Osteocyte (in vitro differentiated cells): ENCODE measurements around the gene FUT8. TPM values are rescaled to one million over a fixed set of nuclear protein-coding genes. Genes with fewer than 3 reads are reported as not detected.
"Not testable (repeated sequence)": the region's sequence is repeated elsewhere in the genome, so short reads cannot be mapped to it uniquely, and the experiment has no call there.

ENCODE experiments used
- DNase-seq: peaks from one replicate; pipeline ENCODE4 v3.0.0; 2021; ENCODE audit warnings: mixed read lengths; ENCODE audit not compliant: unreplicated experiment; ENCODE audit errors: extremely low spot score
- H3K27ac Mint-ChIP-seq: one replicate; pipeline ENCODE4 v1.8.0; 2021; ENCODE audit warnings: mild to moderate bottlenecking, mixed read lengths; ENCODE audit not compliant: unreplicated experiment
- H3K27me3 Mint-ChIP-seq: one replicate; pipeline ENCODE4 v1.8.0; 2021; ENCODE audit warnings: mixed read lengths; ENCODE audit not compliant: unreplicated experiment
- H3K36me3 Mint-ChIP-seq: one replicate; pipeline ENCODE4 v1.8.0; 2021; ENCODE audit warnings: mixed read lengths; ENCODE audit not compliant: unreplicated experiment
- H3K4me1 Mint-ChIP-seq: one replicate; pipeline ENCODE4 v1.8.0; 2021; ENCODE audit warnings: mixed read lengths; ENCODE audit not compliant: unreplicated experiment
- H3K4me3 Mint-ChIP-seq: one replicate; pipeline ENCODE4 v1.8.0; 2021; ENCODE audit warnings: mild to moderate bottlenecking, moderate library complexity, mixed read lengths; ENCODE audit not compliant: unreplicated experiment
- H3K9me3 Mint-ChIP-seq: one replicate; pipeline ENCODE4 v1.8.0; 2021; ENCODE audit warnings: mixed read lengths; ENCODE audit not compliant: unreplicated experiment
- CTCF ChIP-seq: fragments of 200-600 bp; sonication (generic); IDR thresholded peaks from 2 replicates; pipeline ENCODE4 v1.5.0; 2021; ENCODE audit warnings: antibody characterized with exemption, mild to moderate bottlenecking, moderate library complexity
- total RNA-seq: library from RNA; stranded (reverse); gene quantifications from 2 replicates; pipeline ENCODE4 v1.2.1, GENCODE V29; 2021

FUT8 gene
- total RNA-seq, 1 donor from 2014 or later: 35.5 TPM

GRCh38 chr14:65424531-65424930 lies 12.0 kb downstream of the FUT8 start:
- Mint-ChIP-seq H3K4me1 (peaks cover 2% of the 10 kb centered on the region), H3K9me3 (no peaks in the 10 kb centered on the region), H3K27me3 (no peaks in the 10 kb centered on the region), H3K36me3 (no peaks in the 10 kb centered on the region), H3K27ac (no peak overlapping the region), H3K4me3 (no peak overlapping the region)
- DNase-seq: no peak
- TF ChIP-seq CTCF: no peak

GRCh38 chr14:65425885-65426284 lies 13.4 kb downstream of the FUT8 start:
- no peaks in the 10 kb centered on the region for H3K27me3 Mint-ChIP-seq

GRCh38 chr14:65426902-65427301 lies 14.4 kb downstream of the FUT8 start:
- H3K4me1 Mint-ChIP-seq: peaks cover 16% of the 10 kb centered on the region
- H3K27me3 Mint-ChIP-seq, H3K4me3 Mint-ChIP-seq, DNase-seq, H3K36me3 Mint-ChIP-seq, H3K27ac Mint-ChIP-seq, H3K9me3 Mint-ChIP-seq: not testable (repeated sequence)

More at GRCh38 chr14:65425885-65426284, 13.4 kb downstream of the FUT8 start:
- Mint-ChIP-seq H3K9me3 (no peaks in the 10 kb centered on the region), H3K4me3 (no peak overlapping the region), H3K36me3 (no peaks in the 10 kb centered on the region), H3K27ac (no peak overlapping the region), H3K4me1 (peaks cover 13% of the 10 kb centered on the region)
- no peak for DNase-seq
- no peak for TF ChIP-seq CTCF

- no peak for DNase-seq
- Mint-ChIP-seq H3K4me3 (no peak overlapping the region), H3K36me3 (no peaks in the 10 kb centered on the region), H3K27me3 (no peaks in the 10 kb centered on the region), H3K9me3 (no peaks in the 10 kb centered on the region), H3K27ac (no peak overlapping the region), H3K4me1 (peaks cover 27% of the 10 kb centered on the region)
- no peak for TF ChIP-seq CTCF
These were observed 16.2 kb downstream of the FUT8 start for GRCh38 chr14:65428691-65429090.

- Mint-ChIP-seq H3K4me3 (no peak overlapping the region), H3K9me3 (no peaks in the 10 kb centered on the region), H3K27me3 (no peaks in the 10 kb centered on the region), H3K4me1 (peaks cover 34% of the 10 kb centered on the region), H3K27ac (no peak overlapping the region), H3K36me3 (no peaks in the 10 kb centered on the region)
- no peak for DNase-seq
- TF ChIP-seq CTCF: no peak
These were observed 17.2 kb downstream of the FUT8 start for GRCh38 chr14:65429757-65430156.

GRCh38 chr14:65431245-65431644 lies 18.7 kb downstream of the FUT8 start:
- H3K4me1 Mint-ChIP-seq: peaks cover 34% of the 10 kb centered on the region
- no peak overlapping the region for H3K27ac Mint-ChIP-seq
- no peak for DNase-seq
- no peak for TF ChIP-seq CTCF
- no peak overlapping the region for H3K4me3 Mint-ChIP-seq
- peaks cover 3% of the 10 kb centered on the region for H3K36me3 Mint-ChIP-seq
- H3K27me3 Mint-ChIP-seq: no peaks in the 10 kb centered on the region
- peaks cover 7% of the 10 kb centered on the region for H3K9me3 Mint-ChIP-seq
